NCI-H82 (cell line): Measurements from ENCODE around the gene C5orf15.

Experiments
- DNase-seq: peaks from one replicate; lab custom pipeline; 2025; lab: John Stamatoyannopoulos, UW

Gene C5orf15

DNA sequence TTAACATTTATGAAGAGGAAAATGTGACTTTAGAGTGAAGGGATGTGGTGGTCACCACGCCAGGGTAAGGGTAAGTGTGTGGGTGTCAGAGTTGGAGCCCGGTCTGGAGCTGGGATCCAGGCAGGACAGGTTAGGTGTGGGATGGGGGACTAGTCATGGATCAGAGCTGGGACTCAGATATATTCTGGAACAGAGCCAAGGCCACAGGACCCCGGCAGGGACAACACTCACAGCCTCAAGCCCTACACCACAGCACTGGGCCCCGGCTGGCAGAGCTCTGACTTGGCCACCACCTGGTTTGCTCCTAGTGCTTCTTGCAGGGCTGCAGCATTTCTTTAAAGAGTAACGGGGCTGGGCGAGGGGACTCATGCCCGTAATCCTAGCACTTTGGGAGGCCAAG is 47.4 kb downstream of the C5orf15 start:
- no peak for DNase-seq

- no peak for DNase-seq
These were observed 49.0 kb downstream of the C5orf15 start for GRCh38 chr5:133919148-133920136.

DNA sequence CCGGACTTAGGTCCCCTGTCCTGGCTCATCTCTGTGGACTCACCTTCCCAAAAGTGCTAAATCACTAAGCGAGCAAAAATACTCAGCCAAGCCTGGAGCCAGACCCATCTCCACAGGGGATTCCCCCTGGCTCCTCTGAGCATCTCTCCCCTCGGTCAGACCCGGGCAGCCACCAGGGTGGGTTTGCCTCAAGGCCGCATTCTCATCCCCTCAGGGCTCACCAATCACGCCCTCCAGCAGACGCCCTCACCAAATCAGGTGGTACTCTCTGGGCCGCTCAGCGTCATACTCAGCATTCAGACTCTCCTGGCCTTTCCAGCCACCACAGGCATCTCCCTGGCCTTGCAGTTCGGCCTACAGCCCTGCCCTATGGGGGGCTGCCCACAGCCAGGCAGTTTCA is 49.7 kb downstream of the C5orf15 start:
- no peak for DNase-seq

- no peak for DNase-seq
These were observed 50.1 kb downstream of the C5orf15 start for GRCh38 chr5:133918316-133918715.

DNA sequence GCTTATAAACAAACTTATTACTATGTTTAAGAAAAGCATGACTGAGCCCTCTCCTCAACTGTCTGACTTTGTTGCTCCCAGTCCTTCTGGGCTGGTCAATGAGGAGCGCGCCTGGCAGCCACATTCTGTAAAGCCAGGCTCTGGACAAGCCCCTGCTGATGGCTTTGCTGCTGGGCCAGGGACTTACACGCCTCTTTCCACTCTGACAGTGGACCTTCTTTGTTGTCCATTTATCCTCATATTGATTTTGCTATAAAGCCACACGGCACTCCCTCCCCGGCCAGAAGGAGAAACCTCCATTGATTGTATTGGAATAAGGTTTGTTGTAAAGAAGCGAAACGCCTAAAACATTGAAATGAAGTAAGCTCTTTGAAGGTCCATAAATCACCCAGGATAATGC is 50.6 kb downstream of the C5orf15 start:
- DNase-seq: no peak

GRCh38 chr5:133916914-133917313 is 51.5 kb downstream of the C5orf15 start:
- no peak for DNase-seq

GRCh38 chr5:133916479-133916878 is 51.9 kb downstream of the C5orf15 start:
- no peak for DNase-seq

- DNase-seq: no peak
These were observed 54.0 kb downstream of the C5orf15 start for GRCh38 chr5:133914434-133914833.

DNA sequence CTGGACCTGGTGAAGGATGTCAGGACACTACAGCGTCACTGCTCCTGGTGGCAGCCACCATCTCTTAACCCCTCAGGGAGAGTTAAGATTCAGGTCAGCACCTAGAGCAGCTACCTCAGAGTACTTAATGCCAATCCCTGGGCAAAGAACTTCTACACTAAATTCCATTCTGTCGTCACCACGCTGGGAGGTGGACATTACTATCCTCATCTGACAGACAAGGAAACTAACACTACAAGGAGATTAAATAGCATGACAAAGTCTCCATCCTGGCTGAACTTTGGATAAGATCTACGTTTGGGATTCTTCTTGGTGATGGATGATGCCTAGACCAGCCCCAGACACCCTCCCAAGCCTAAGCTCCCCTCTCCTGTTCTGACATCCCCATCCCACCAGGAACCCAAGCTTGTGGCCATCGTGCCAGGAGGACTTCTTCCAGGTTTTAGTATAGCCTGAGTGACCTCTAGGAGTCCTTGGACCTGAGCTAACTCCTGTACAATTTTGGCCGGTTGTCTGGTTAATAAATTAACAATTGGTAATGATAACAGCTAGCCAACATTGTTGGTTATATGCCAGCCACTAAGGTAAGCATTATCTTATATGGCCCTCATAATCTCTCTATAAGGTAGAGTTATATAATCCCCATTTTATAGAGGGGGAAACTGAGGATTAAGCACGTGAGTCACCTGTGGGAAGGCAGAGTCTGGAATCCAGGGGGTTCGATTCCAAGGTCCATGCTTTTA is 54.8 kb downstream of the C5orf15 start:
- DNase-seq: no peak

DNA sequence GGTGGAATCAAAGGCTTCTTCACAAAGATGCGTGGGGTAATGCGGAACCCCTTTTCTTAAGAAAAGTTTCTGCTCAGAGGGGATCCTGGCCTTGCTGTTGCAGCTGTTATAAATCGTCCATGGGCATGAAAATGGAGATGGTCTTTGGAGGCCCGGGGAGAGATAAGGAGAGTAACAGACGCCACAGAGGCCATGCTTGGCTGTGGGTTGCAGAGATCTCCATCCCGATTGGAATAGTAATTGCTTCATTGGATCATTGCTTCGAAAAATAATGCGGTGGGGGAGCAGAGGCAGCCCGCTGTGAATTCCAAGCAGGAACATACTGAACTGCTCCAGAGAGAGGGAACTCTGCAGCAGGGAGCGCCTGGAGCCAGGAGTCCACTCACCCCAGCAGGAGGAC is 55.5 kb downstream of the C5orf15 start:
- no peak for DNase-seq

- no peak for DNase-seq
These were observed 57.9 kb downstream of the C5orf15 start for GRCh38 chr5:133910571-133910970.

GRCh38 chr5:133909603-133910002 is 58.8 kb downstream of the C5orf15 start:
- DNase-seq: no peak

- peak; percentile 19 for DNase-seq
These were observed 61.4 kb downstream of the C5orf15 start for GRCh38 chr5:133907075-133907474.

- DNase-seq: no peak
These were observed 62.1 kb downstream of the C5orf15 start for GRCh38 chr5:133906303-133906702.
